Measurements from ENCODE around the gene GFER. TPM values are rescaled to one million over a fixed set of nuclear protein-coding genes. Genes with fewer than 3 reads are reported as not detected.

GFER gene
- total and polyA plus RNA-seq, 2 experiments from 2014 or later = 16.4 to 31.0 TPM

DNA sequence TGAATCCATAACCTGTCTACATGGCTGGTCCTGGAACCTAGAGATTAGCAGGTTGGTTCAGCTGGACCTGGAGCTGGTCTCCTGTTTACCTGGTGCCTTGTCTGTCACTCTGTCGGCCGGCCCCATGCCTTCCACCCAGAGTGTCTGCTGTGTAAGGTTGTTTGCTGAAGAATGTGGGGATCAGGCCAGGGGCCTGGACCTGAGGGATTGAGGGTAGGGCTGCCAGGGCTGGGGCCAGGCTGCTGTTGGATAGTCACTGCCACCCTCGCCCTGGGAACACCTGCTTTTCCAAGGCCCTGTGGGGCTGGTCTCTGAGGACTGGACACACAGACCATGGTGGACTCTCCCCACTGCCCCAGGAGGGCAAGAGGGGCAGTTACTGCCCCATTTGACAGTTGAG lies 44.2 kb downstream of the GFER start:
- no peaks in the 10 kb centered on the region for H3K79me2 ChIP-seq (ENCODE audit: insufficient read depth)
- H2AFZ ChIP-seq = no peak overlapping the region
- no peak for DNase-seq
- TF ChIP-seq EZH2phosphoT487 (IDR thresholded peaks at IDR 0.05; ENCODE audit: insufficient read depth, low read depth) = no peak
- TF ChIP-seq EZH2 (IDR thresholded peaks at IDR 0.05; ENCODE audit: insufficient read depth, poor library complexity, severe bottlenecking) = no peak
- H3K4me3 ChIP-seq = no peak overlapping the region; the same call in 1 of the 2 replicates
- WGBS, 2 experiments (ENCODE audit: low coverage in 1 of 2, low lambda C conversion rate in 2 of 2, missing lambda C conversion rate in 2 of 2) = 98% methylated on average over 3 of the region's 3 CpGs
- no peaks in the 10 kb centered on the region for H3F3A ChIP-seq (ENCODE audit: insufficient read depth)
- H3K27ac ChIP-seq = no peak overlapping the region
- no peaks in the 10 kb centered on the region for H3K9me3 ChIP-seq (ENCODE audit: low read depth)
- in situ Hi-C loops (cut with MboI) = loop anchor here (10.0 kb wide), 1 partner anchor 117 kb away; the partner anchor contains the start of gene RAB26
- peaks cover 6% of the 10 kb centered on the region for H3K4me1 ChIP-seq (ENCODE audit: insufficient read depth)
- H3K9ac ChIP-seq = no peak overlapping the region
- H4K20me1 ChIP-seq (ENCODE audit: insufficient read depth) = no peaks in the 10 kb centered on the region
- no peak overlapping the region for H3K4me2 ChIP-seq (ENCODE audit: unreplicated experiment)
- no peaks in the 10 kb centered on the region for H3K27me3 ChIP-seq (replicated peaks; ENCODE audit: insufficient read depth)
- no peaks in the 10 kb centered on the region for H3K9me2 ChIP-seq (ENCODE audit: insufficient read depth)
- no peaks in the 10 kb centered on the region for H3K36me3 ChIP-seq (ENCODE audit: low read depth)

DNA sequence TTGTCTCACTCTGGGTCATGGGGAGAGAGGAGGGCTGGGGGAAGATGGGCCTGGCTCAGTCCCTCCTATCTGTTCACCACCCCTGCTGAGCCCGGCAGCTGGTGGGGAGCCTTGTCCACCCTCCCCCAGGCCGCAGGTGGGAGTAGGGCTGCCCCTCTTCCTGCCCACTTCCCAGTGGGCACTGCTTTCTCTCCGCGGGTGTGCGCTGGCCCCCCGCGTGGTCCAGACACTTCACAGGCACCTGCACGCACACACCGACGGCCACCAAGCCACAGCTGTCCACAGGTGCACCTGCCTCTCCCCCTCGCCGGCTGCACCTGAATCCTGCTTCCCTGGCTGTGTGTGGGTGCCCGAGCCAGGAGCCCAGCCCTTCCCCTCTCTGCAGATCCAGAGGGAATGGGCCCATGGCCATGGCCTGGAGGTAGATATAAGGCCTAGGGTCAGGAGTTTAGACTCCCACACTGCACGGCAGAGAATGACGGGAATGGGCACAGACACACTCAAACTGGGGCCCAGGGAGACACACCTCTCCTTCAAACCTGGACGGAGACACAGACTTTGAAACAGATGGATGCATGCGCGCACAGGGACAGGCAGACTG lies 44.7 kb downstream of the GFER start:
- TF ChIP-seq EZH2 (IDR thresholded peaks at IDR 0.05; ENCODE audit: insufficient read depth, poor library complexity, severe bottlenecking) = no peak
- TF ChIP-seq EZH2phosphoT487 (IDR thresholded peaks at IDR 0.05; ENCODE audit: insufficient read depth, low read depth) = no peak
- no peaks in the 10 kb centered on the region for H3K9me3 ChIP-seq (ENCODE audit: low read depth)
- in situ Hi-C loops (cut with MboI) = loop anchor here (10.0 kb wide), 1 partner anchor 116 kb away; the partner anchor contains the start of gene RAB26
- H3K4me1 ChIP-seq (ENCODE audit: insufficient read depth) = peaks cover 11% of the 10 kb centered on the region
- no peaks in the 10 kb centered on the region for H3K27me3 ChIP-seq (replicated peaks; ENCODE audit: insufficient read depth)
- no peaks in the 10 kb centered on the region for H3F3A ChIP-seq (ENCODE audit: insufficient read depth)
- H2AFZ ChIP-seq = no peak overlapping the region
- no peaks in the 10 kb centered on the region for H3K36me3 ChIP-seq (ENCODE audit: low read depth)
- no peak for DNase-seq
- 85 to 88% methylated on average over 15 to 18 of the region's 18 CpGs for WGBS, 2 experiments (ENCODE audit: low coverage in 1 of 2, low lambda C conversion rate in 2 of 2, missing lambda C conversion rate in 2 of 2)
- no peaks in the 10 kb centered on the region for H4K20me1 ChIP-seq (ENCODE audit: insufficient read depth)
- no peak overlapping the region for H3K27ac ChIP-seq
- H3K9ac ChIP-seq = no peak overlapping the region
- H3K79me2 ChIP-seq (ENCODE audit: insufficient read depth) = no peaks in the 10 kb centered on the region
- no peak overlapping the region for H3K4me2 ChIP-seq (ENCODE audit: unreplicated experiment)
- no peak overlapping the region for H3K4me3 ChIP-seq
- no peaks in the 10 kb centered on the region for H3K9me2 ChIP-seq (ENCODE audit: insufficient read depth)

DNA sequence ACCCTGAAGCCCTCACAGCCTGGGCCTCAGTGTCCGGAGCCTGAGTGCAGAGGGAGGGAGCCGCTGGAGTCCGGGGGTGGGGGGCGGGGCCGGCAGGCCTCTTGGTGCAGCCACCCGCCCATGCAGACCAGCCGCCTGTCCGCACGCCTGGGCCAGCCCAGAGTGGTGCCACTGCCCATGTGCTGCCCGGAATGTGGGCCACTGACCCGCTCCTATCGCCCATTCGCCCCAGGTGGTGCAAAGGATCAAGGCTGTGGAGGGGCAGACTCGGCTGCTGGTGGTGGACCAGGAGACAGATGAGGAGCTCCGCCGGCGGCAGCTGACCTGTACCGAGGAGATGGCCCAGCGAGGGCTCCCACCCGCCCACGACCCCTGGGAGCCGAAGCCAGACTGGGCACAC lies 45.4 kb downstream of the GFER start:
- H3F3A ChIP-seq (ENCODE audit: insufficient read depth) = no peaks in the 10 kb centered on the region
- no peak overlapping the region for H2AFZ ChIP-seq
- no peaks in the 10 kb centered on the region for H4K20me1 ChIP-seq (ENCODE audit: insufficient read depth)
- H3K9me2 ChIP-seq (ENCODE audit: insufficient read depth) = no peaks in the 10 kb centered on the region
- H3K9me3 ChIP-seq (ENCODE audit: low read depth) = no peaks in the 10 kb centered on the region
- in situ Hi-C loops (cut with MboI) = loop anchor here (10.0 kb wide), 1 partner anchor 115 kb away; the partner anchor contains the start of gene RAB26
- no peak for TF ChIP-seq EZH2 (IDR thresholded peaks at IDR 0.05; ENCODE audit: insufficient read depth, poor library complexity, severe bottlenecking)
- TF ChIP-seq EZH2phosphoT487 (IDR thresholded peaks at IDR 0.05; ENCODE audit: insufficient read depth, low read depth) = no peak
- H3K4me3 ChIP-seq = no peak overlapping the region
- H3K9ac ChIP-seq = no peak overlapping the region
- no peak for DNase-seq
- H3K27me3 ChIP-seq (replicated peaks; ENCODE audit: insufficient read depth) = no peaks in the 10 kb centered on the region
- H3K27ac ChIP-seq = no peak overlapping the region
- H3K4me2 ChIP-seq (ENCODE audit: unreplicated experiment) = no peak overlapping the region
- WGBS, 2 experiments (ENCODE audit: low coverage in 1 of 2, low lambda C conversion rate in 2 of 2, missing lambda C conversion rate in 2 of 2) = 83 to 96% methylated on average over 17 to 21 of the region's 22 CpGs
- H3K36me3 ChIP-seq (ENCODE audit: low read depth) = no peaks in the 10 kb centered on the region
- peaks cover 14% of the 10 kb centered on the region for H3K4me1 ChIP-seq (ENCODE audit: insufficient read depth)
- no peaks in the 10 kb centered on the region for H3K79me2 ChIP-seq (ENCODE audit: insufficient read depth)

DNA sequence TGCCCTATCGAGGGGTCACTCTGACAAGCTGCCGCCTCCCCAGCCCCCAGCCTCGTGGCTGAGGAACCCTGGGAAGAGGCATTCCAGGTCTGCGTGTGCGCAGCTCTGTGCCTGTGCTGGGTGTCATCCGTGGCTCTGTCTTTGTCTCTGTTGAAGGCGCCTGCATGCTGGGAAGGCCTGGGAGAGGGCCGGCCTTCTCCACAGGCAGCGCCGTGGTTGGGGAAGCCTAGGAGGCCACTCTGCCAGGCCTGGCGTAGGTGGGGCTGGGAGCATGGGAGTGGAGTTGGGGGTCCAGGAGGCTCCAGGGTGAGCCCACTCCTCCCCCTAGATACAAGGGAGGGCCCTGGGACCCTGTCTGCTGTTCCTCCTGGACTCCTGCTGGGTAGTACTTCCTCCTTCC lies 46.0 kb downstream of the GFER start:
- peaks cover 14% of the 10 kb centered on the region for H3K4me1 ChIP-seq (ENCODE audit: insufficient read depth)
- TF ChIP-seq EZH2 (IDR thresholded peaks at IDR 0.05; ENCODE audit: insufficient read depth, poor library complexity, severe bottlenecking) (no peak), EZH2phosphoT487 (IDR thresholded peaks at IDR 0.05; ENCODE audit: insufficient read depth, low read depth) (no peak)
- no peaks in the 10 kb centered on the region for H4K20me1 ChIP-seq (ENCODE audit: insufficient read depth)
- H3F3A ChIP-seq (ENCODE audit: insufficient read depth) = no peaks in the 10 kb centered on the region
- H3K27ac ChIP-seq = no peak overlapping the region
- H3K4me3 ChIP-seq = no peak overlapping the region
- no peaks in the 10 kb centered on the region for H3K9me3 ChIP-seq (ENCODE audit: low read depth)
- H3K9ac ChIP-seq = no peak overlapping the region
- H3K79me2 ChIP-seq (ENCODE audit: insufficient read depth) = peaks cover 5% of the 10 kb centered on the region; the same call in 1 of the 2 replicates
- no peak overlapping the region for H2AFZ ChIP-seq
- no peak overlapping the region for H3K4me2 ChIP-seq (ENCODE audit: unreplicated experiment)
- no peak for DNase-seq
- H3K9me2 ChIP-seq (ENCODE audit: insufficient read depth) = no peaks in the 10 kb centered on the region
- 94% methylated on average over 11 of the region's 11 CpGs for WGBS, 2 experiments (ENCODE audit: low coverage in 1 of 2, low lambda C conversion rate in 2 of 2, missing lambda C conversion rate in 2 of 2)
- no peaks in the 10 kb centered on the region for H3K27me3 ChIP-seq (replicated peaks; ENCODE audit: insufficient read depth)
- no peaks in the 10 kb centered on the region for H3K36me3 ChIP-seq (ENCODE audit: low read depth)
- in situ Hi-C loops (cut with MboI) = no loop called here
